ENCODE measurements around the gene SNTG2. TPM values are rescaled to one million over a fixed set of nuclear protein-coding genes. Genes with fewer than 3 reads are reported as not detected.

Gene SNTG2
- total and polyA plus RNA-seq, 10 of the 15 experiments (the other 5 are each of a cell fraction or from before 2014, with no cell fraction given): not detected

DNA sequence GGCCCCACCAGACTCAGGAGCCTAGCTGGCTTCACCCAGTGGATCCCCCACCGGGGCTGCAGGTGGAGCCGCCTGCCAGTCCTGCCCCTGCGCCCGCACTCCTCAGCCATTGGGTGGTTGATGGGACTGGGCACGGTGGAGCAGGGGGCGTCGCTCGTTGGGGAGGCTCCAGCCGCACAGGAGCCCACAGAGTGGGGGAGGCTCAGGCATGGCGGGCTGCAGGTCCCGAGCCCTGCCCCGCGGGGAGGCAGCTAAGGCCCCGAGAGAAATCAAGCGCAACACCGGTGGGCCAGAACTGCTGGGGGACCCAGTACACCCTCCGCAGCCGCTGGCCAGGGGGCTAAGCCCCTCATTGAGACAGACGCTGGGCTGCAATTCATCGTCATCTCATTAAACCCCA, 184.0 kb downstream of the SNTG2 start:
- in situ Hi-C loops (cut with MboI) (no loop called here), intact Hi-C loops (cut with micrococcal nuclease; ENCODE audit: unreplicated experiment) (no loop called here)
- 83% methylated on average over 12 of the region's 20 CpGs for WGBS (ENCODE audit: insufficient coverage, insufficient replicate concordance, low lambda C conversion rate, missing lambda C conversion rate)
- no peak overlapping the region for H2AFZ ChIP-seq (ENCODE audit: control insufficient read depth, low read depth, low read length)
- H3K27me3 ChIP-seq (replicated peaks in 1 of 2; ENCODE audit: control insufficient read depth in 2 of 2, insufficient read depth in 2 of 2, low read length in 1 of 2): no peaks in the 10 kb centered on the region
- H3K9me3 ChIP-seq (replicated peaks; ENCODE audit: control insufficient read depth, insufficient read depth, low read length): no peaks in the 10 kb centered on the region
- no peak overlapping the region for H3K9ac ChIP-seq (ENCODE audit: control insufficient read depth, insufficient read depth, low read length)
- SMC1A ChIA-PET (ENCODE audit: uncharacterized antibody, unreplicated experiment): no interaction called here
- RAD21 ChIA-PET (ENCODE audit: unreplicated experiment): no interaction called here
- H3K27ac ChIP-seq (ENCODE audit: control insufficient read depth, insufficient read depth): no peak overlapping the region
- ATAC-seq (no peak), DNase-seq (ENCODE audit: low read depth, low spot score) (no peak), FAIRE-seq (no peak)
- BruUV-seq (replicated peaks): no TSS peak
- TF ChIP-seq CEBPB (IDR thresholded peaks at IDR 0.05; ENCODE audit: borderline replicate concordance in 1 of 2, low read depth in 2 of 2, low read length in 2 of 2): no peak
- no peak for TF ChIP-seq STAT1 (conservative IDR thresholded peaks at IDR 0.05)
- TF ChIP-seq TBL1XR1 (IDR thresholded peaks at IDR 0.05; ENCODE audit: low read depth, low read length): no peak
- TF ChIP-seq, protein P1, sequence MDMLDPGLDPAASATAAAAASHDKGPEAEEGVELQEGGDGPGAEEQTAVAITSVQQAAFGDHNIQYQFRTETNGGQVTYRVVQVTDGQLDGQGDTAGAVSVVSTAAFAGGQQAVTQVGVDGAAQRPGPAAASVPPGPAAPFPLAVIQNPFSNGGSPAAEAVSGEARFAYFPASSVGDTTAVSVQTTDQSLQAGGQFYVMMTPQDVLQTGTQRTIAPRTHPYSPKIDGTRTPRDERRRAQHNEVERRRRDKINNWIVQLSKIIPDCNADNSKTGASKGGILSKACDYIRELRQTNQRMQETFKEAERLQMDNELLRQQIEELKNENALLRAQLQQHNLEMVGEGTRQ (IDR thresholded peaks at IDR 0.05; ENCODE audit: borderline replicate concordance, low read depth, low read length): no peak
- TF ChIP-seq, protein P2, sequence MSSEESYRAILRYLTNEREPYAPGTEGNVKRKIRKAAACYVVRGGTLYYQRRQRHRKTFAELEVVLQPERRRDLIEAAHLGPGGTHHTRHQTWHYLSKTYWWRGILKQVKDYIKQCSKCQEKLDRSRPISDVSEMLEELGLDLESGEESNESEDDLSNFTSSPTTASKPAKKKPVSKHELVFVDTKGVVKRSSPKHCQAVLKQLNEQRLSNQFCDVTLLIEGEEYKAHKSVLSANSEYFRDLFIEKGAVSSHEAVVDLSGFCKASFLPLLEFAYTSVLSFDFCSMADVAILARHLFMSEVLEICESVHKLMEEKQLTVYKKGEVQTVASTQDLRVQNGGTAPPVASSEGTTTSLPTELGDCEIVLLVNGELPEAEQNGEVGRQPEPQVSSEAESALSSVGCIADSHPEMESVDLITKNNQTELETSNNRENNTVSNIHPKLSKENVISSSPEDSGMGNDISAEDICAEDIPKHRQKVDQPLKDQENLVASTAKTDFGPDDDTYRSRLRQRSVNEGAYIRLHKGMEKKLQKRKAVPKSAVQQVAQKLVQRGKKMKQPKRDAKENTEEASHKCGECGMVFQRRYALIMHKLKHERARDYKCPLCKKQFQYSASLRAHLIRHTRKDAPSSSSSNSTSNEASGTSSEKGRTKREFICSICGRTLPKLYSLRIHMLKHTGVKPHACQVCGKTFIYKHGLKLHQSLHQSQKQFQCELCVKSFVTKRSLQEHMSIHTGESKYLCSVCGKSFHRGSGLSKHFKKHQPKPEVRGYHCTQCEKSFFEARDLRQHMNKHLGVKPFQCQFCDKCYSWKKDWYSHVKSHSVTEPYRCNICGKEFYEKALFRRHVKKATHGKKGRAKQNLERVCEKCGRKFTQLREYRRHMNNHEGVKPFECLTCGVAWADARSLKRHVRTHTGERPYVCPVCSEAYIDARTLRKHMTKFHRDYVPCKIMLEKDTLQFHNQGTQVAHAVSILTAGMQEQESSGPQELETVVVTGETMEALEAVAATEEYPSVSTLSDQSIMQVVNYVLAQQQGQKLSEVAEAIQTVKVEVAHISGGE (CRISPR knock-in tag; IDR thresholded peaks at IDR 0.05): no peak
- H3K36me3 ChIP-seq (ENCODE audit: control insufficient read depth in 2 of 2, insufficient read depth in 2 of 2, low read length in 1 of 2): no peaks in the 10 kb centered on the region
- no peak overlapping the region for H3K4me2 ChIP-seq (ENCODE audit: control insufficient read depth, insufficient read depth)
- H3K4me1 ChIP-seq (ENCODE audit: control insufficient read depth, insufficient read depth, low read length): no peaks in the 10 kb centered on the region
- no peak overlapping the region for H3K4me3 ChIP-seq
- no peaks in the 10 kb centered on the region for H4K20me1 ChIP-seq (ENCODE audit: control insufficient read depth, insufficient read depth)
- H3K79me2 ChIP-seq (ENCODE audit: control insufficient read depth, insufficient read depth, low read length): no peaks in the 10 kb centered on the region
- POLR2A ChIA-PET: no interaction called here
- CTCF ChIA-PET: interaction anchor here (0.6 to 0.7 kb wide), 2 partner anchors 35 to 792 kb away, joined by 3 to 4 read pairs; no protein-coding TSS in a partner anchor
